ENCODE results near the gene EID2. TPM values are rescaled to one million over a fixed set of nuclear protein-coding genes. Genes with fewer than 3 reads are reported as not detected.

Gene EID2
- total RNA-seq, 1 donor: 14.4 TPM

DNA sequence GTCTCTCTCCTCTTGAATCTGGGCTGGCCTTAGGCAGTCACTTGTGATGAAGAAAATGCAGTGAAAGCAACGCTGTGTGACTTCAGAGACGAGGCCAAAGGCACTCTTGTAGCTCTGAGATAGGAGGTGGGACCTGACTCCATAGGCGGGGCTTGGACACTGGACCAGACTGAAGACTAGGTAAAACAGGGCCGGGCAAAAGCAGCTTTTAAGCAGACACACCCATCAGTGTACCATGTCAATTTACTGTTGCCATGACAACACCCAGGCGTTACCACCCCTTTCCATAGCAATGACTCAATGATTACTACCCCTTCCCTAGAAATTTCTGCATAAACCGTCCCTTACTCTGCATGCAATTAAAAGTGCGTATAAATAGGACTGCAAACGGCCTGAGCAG is 6.6 kb upstream of the EID2 start:
- Histone ChIP-seq H3K4me1 (ENCODE audit: insufficient read depth, low read length) (peaks cover 6% of the 10 kb centered on the region), H3K4me3 (ENCODE audit: low read length) (no peak overlapping the region), H3K27me3 (ENCODE audit: insufficient read depth, low read length) (no peaks in the 10 kb centered on the region), H3K9me3 (ENCODE audit: low read depth, low read length) (no peaks in the 10 kb centered on the region)

DNA sequence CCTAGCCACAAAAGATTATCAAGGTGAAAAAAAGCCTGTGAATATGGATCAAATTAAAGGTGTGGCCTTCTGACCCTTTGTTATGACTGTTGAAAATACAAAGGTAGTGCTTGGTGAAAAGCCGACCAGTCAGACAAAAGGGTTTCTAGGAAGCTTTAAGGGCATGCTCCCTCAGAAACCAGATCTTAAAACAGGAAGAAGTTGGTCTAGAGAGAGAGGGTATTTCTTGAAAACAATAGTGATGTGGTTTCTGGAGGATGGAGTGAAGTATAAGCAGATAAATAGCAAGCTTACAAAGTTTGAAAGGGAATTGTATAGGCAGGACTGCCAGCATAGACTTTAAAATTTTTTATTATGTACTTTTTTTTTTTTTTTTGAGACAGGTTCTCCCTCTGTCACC is 5.0 kb upstream of the EID2 start:
- Histone ChIP-seq H3K4me3 (ENCODE audit: low read length) (no peak overlapping the region), H3K27me3 (ENCODE audit: insufficient read depth, low read length) (no peaks in the 10 kb centered on the region), H3K4me1 (ENCODE audit: insufficient read depth, low read length) (peaks cover 4% of the 10 kb centered on the region), H3K9me3 (ENCODE audit: low read depth, low read length) (no peaks in the 10 kb centered on the region)

DNA sequence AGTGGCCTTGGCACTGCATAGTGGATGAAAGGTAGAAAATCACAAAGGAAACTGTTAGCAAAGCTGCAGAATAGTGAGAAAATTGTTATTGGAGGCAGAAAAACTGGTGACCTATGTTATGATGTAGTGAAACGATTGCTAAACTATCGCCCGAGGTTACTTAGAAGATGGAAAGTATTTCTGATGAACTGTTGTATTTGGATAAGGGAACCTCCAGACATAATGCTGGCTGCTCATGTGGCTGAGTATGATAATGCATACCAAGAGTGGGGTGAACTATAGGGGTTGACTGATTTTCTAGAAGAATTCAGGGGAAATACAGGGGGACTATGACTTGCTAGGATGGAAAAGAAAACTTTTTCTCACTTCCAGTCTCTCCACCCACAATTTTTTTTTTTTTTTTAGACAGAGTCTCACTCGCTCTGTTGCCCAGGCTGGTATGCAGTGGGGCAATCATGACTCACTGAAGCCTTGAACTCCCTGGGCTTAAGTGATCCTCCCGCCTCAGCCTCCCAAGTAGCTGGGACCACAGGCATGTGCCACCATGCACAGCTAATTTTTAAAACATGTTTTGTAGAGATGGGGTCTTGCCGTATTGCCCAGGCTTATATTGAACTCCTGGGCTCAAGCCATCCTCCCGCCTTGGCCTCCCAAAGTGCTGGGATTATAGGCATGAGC is 4.4 kb upstream of the EID2 start:
- no peaks in the 10 kb centered on the region for H3K9me3 ChIP-seq (ENCODE audit: low read depth, low read length)
- no peak overlapping the region for H3K4me3 ChIP-seq (ENCODE audit: low read length)
- H3K4me1 ChIP-seq (ENCODE audit: insufficient read depth, low read length): peaks cover 6% of the 10 kb centered on the region
- no peaks in the 10 kb centered on the region for H3K27me3 ChIP-seq (ENCODE audit: insufficient read depth, low read length)

DNA sequence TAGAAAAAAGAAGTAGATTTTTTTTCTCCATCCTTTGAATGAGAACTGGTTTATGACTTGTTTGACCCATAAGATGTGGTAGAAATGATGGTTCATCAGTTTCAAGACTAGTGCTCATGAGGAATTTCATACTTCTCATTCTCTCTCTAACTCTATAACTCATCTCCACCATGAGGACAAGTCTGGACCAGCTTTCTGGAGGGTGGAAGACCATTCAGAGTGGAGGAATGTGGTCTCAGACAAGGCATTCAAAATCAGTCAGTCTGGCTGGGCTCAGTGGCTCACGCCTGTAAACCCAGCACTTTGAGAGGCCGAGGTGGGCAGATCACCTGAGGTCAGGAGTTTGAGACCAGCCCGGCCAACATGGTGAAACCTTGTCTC is 3.5 kb upstream of the EID2 start:
- H3K4me3 ChIP-seq (ENCODE audit: low read length): no peak overlapping the region
- no peaks in the 10 kb centered on the region for H3K27me3 ChIP-seq (ENCODE audit: insufficient read depth, low read length)
- no peaks in the 10 kb centered on the region for H3K9me3 ChIP-seq (ENCODE audit: low read depth, low read length)
- peaks cover 12% of the 10 kb centered on the region for H3K4me1 ChIP-seq (ENCODE audit: insufficient read depth, low read length)

DNA sequence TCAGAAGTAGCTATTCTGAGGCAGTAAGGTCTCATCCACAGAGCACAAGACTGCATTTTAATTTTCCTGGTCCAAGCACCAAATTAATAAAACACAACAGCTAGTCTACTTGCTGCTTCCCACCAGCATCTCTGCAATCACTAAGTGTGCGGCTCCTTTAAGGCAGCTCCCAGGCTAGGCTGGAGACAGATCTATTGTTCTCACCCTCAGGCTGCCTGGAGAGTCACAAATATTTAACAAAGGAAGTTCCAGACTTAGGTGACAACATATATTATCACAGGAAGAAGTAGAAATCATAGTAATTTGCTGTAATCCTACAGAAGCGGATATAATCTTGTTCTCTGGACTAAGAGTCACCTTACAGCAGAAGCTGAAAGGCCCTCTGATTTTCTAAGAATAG is 2.2 kb upstream of the EID2 start:
- Histone ChIP-seq H3K4me3 (ENCODE audit: low read length) (no peak overlapping the region), H3K4me1 (ENCODE audit: insufficient read depth, low read length) (peaks cover 12% of the 10 kb centered on the region), H3K27me3 (ENCODE audit: insufficient read depth, low read length) (no peaks in the 10 kb centered on the region), H3K9me3 (ENCODE audit: low read depth, low read length) (no peaks in the 10 kb centered on the region)

DNA sequence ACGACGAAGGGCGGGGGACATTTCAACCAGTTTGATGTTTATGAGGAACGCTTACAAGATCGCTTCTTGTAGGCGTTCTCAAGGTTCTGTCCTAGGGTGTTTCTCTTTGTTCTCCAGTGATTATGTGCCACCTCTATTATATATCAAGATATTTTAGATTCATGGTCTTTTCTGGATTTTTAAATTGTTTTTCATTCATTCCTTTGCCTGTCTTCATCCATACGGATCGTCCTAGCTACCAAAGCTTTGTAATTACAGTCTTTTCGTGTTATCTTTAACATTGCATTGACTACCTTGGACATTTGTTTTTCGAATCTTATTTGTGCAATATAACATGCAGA is 342 bp upstream of the EID2 start:
- Histone ChIP-seq H3K4me3 (ENCODE audit: low read length) (peak overlapping the region; percentile 87), H3K4me1 (ENCODE audit: insufficient read depth, low read length) (peaks cover 12% of the 10 kb centered on the region), H3K27me3 (ENCODE audit: insufficient read depth, low read length) (no peaks in the 10 kb centered on the region), H3K9me3 (ENCODE audit: low read depth, low read length) (no peaks in the 10 kb centered on the region)

DNA sequence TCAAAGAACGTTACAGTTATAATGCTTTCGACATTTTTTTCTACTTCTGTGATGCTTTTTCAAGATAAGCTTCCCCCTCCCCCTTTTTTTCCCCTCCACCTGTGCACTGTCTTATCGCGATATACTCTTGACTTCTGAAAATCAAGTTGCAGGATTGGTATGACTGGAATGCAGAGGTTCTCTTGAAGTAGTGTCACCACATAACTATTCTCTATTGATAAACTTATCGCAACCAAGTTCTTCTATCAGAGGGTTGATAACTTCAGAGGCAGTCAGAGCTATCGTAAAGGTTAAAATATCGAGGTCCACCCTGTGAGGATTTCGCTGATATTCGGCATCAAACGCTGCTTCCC is 820 bp downstream of the EID2 start:
- Histone ChIP-seq H3K4me3 (ENCODE audit: low read length) (peak overlapping the region; percentile 87), H3K4me1 (ENCODE audit: insufficient read depth, low read length) (peaks cover 7% of the 10 kb centered on the region), H3K27me3 (ENCODE audit: insufficient read depth, low read length) (no peaks in the 10 kb centered on the region), H3K9me3 (ENCODE audit: low read depth, low read length) (no peaks in the 10 kb centered on the region)

DNA sequence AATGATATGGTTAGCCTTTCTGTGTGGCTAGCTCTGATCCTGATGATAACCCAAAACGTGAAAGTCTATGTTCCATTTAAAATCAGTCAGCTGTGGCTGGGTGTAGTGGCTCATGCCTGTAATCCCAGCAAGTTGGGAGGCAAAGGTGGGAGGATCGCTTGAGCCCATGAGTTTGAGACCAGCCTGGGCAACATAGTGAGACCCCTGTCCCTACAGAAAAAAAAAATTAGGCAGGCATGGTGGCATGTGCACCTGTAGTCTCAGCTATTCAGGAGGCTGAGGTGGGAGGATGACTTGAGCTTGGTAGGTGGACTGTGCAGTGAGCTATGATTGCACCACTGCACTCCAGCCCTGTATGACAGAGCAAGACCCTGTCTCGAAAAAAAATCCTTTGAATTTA is 6.2 kb downstream of the EID2 start:
- Histone ChIP-seq H3K4me1 (ENCODE audit: insufficient read depth, low read length) (peaks cover 19% of the 10 kb centered on the region), H3K9me3 (ENCODE audit: low read depth, low read length) (no peaks in the 10 kb centered on the region), H3K27me3 (ENCODE audit: insufficient read depth, low read length) (no peaks in the 10 kb centered on the region), H3K4me3 (ENCODE audit: low read length) (no peak overlapping the region)

DNA sequence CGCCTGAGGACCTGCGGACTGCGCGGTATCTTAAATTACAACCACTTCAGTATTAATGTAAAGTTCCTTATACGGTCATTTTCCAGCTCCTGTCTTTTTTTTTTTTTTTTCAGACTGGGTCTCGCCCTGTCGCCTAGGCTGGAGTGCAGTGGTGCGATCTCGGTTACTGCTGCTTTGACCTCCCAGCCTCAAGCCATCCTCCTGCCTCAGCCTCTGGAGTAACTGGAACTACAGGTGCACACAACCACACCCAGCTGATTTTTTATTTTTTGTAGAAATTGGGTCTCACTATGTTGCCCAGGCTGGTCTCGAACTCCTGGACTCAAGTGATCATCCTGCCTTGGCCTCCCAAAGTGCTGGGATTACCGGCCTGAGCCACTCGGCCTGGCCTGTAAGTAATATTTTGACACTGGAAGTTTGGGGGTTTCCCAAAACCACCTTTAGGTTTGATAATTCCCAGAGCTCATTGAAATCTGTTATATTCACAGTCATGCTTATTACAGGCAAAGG is 6.9 kb downstream of the EID2 start:
- peak overlapping the region; percentile 78 for H3K4me3 ChIP-seq (ENCODE audit: low read length)
- H3K4me1 ChIP-seq (ENCODE audit: insufficient read depth, low read length): peaks cover 19% of the 10 kb centered on the region
- no peaks in the 10 kb centered on the region for H3K9me3 ChIP-seq (ENCODE audit: low read depth, low read length)
- no peaks in the 10 kb centered on the region for H3K27me3 ChIP-seq (ENCODE audit: insufficient read depth, low read length)

DNA sequence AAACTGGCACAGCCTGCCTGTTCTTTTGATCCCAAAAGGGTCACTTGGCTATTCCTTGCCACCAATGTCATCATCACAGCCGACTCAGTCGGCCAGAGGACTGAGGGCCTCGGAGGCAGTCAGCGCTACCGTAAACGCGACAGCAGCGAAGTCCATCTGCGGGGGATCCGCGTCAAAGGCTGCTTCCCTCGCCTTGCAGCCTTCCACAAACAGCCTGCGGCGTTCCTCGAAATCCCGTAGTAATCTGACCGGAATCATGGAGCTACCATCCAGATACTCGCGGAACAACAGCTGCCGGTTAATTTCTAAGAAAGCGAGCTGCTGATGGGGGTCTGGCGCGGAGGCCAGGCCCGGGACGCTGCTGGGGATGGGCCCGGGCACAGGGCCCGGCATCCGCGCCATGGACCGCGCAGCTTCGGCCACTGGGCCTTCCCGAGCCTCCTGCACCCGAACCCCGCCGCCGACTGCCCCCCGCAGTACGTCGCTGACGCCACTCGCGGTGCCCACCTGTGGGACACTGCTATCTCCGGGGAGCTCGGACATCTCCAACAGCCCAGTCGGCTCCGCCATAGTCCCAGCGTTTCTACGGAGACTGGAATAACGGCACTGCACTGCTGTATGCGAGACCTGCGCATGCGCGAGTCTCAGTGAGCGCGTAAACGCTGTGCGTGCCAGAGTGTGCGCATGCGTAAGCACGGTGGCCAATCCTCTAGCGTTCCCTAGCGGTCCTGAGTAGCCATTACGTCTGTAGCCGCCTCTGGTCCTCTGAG is 7.5 kb downstream of the EID2 start, which contains the start of gene EID2B:
EID2B (minus strand) TSS at position 620 of the 770 bp plus-strand sequence; CDS start at position 570, 50 bp downstream.
- Histone ChIP-seq H3K4me1 (ENCODE audit: insufficient read depth, low read length) (peaks cover 19% of the 10 kb centered on the region), H3K27me3 (ENCODE audit: insufficient read depth, low read length) (no peaks in the 10 kb centered on the region), H3K4me3 (ENCODE audit: low read length) (peak within 1 kb of the TSS; percentile 78), H3K9me3 (ENCODE audit: low read depth, low read length) (no peaks in the 10 kb centered on the region)

DNA sequence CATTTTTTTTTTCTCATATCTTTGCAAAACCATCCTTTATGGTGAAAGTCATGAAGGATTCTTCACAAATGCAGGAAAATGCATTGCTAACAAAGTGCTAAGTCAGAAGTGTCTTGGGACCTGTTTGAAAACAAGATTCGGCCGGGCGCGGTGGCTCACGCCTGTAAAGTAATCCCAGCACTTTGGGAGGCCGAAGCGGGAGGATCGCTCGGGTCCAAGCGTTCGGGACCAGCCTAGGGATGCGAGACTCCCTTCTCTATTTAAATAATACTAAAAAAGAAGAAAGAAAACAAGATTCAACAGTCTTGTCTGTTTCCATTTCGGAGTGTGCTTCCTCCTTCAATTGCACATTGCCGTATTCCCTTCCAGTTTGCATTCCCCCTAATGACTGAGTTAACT is 8.1 kb downstream of the EID2 start:
- Histone ChIP-seq H3K4me1 (ENCODE audit: insufficient read depth, low read length) (peaks cover 19% of the 10 kb centered on the region), H3K4me3 (ENCODE audit: low read length) (peak overlapping the region; percentile 78), H3K9me3 (ENCODE audit: low read depth, low read length) (no peaks in the 10 kb centered on the region)

DNA sequence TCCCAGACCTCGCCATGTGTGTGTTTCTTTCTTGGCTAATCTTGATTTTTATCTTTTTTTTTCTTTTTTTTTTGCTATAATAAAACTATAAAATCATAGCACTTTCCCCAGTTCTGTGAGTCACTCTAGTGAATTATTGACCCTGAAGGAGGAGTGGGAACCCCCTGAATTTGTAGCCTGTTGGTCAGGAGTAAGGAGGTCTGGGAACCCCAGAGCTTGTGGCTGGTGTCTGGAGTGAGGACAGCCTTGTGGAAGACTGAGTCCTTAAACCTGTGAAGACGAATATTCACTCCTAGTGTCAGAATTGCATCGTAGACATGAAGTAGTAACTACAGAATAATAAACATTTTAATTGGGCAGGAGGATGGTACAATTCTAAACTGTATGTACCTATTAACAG is 14.8 kb downstream of the EID2 start:
- Histone ChIP-seq H3K9me3 (ENCODE audit: low read depth, low read length) (no peaks in the 10 kb centered on the region), H3K4me1 (ENCODE audit: insufficient read depth, low read length) (no peaks in the 10 kb centered on the region), H3K4me3 (ENCODE audit: low read length) (no peak overlapping the region), H3K27me3 (ENCODE audit: insufficient read depth, low read length) (no peaks in the 10 kb centered on the region)

More for the DNA sequence above, 8.1 kb downstream of the EID2 start:
- H3K27me3 ChIP-seq (ENCODE audit: insufficient read depth, low read length): no peaks in the 10 kb centered on the region

DNA sequence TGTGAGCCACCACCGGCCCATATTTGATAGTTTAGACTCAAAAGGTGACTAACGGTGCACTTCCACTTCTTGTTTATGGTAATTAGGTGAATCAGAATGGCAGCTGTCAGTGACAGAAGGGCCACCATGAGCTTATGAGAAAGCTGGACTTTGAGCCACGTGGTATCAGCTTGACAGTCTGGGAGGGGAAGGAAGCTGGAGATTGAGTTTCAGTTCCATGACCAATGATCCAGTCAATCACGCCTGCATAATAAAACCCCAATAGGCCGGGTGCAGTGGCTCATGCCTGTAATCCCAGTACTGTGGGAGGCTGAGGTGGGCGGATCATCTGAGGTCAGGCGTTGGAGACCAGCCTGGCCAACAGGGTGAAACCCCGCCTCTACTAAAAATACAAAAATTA is 15.5 kb downstream of the EID2 start:
- H3K27me3 ChIP-seq (ENCODE audit: insufficient read depth, low read length): no peaks in the 10 kb centered on the region
- H3K9me3 ChIP-seq (ENCODE audit: low read depth, low read length): no peaks in the 10 kb centered on the region
- no peaks in the 10 kb centered on the region for H3K4me1 ChIP-seq (ENCODE audit: insufficient read depth, low read length)
- H3K4me3 ChIP-seq (ENCODE audit: low read length): no peak overlapping the region

DNA sequence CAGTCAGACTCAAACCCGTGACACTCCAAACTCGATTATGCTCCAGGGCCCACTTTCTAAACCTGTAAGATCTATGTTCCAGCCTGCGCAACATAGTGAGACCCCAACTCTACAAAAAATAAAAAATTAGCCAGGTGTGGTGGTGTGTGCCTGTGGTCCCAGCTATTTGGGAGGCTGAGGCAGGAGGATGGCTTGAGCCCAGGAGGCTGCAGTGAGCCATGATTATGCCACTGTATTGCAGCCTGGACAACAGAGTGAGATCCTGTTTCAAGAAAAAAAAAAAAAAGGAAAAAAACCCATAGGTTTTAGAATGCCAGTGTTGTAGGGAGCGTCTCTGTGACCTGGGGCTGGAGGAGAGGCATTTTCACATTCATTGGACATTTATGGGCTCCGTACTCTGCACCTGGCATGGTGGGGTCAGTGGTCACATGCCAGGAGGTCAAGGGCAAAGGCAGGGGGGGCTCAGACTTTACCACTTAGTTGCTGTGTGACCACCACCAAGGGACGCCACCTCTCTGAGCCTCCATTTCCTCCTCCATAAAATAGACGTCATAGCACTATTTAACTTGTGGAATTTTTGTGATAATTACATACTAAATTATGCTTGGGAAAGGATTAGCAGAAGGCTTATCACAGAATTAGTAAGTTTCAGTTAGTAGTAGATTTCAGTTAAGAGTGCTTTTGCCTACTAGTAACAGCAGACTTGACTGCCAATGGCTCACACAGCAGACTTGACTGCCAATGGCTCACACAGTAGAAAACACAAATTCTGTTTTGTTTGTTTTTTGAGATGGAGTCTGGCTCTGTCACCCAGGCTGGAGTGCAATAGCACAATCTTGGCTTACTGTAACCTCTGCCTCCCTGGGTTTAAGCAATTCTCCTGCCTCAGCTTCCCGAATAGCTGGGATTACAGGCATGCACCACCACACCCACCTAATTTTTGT is 19.1 kb downstream of the EID2 start:
- Histone ChIP-seq H3K9me3 (ENCODE audit: low read depth, low read length) (no peaks in the 10 kb centered on the region), H3K27me3 (ENCODE audit: insufficient read depth, low read length) (peaks cover 11% of the 10 kb centered on the region), H3K4me3 (ENCODE audit: low read length) (no peak overlapping the region), H3K4me1 (ENCODE audit: insufficient read depth, low read length) (peaks cover 4% of the 10 kb centered on the region)

DNA sequence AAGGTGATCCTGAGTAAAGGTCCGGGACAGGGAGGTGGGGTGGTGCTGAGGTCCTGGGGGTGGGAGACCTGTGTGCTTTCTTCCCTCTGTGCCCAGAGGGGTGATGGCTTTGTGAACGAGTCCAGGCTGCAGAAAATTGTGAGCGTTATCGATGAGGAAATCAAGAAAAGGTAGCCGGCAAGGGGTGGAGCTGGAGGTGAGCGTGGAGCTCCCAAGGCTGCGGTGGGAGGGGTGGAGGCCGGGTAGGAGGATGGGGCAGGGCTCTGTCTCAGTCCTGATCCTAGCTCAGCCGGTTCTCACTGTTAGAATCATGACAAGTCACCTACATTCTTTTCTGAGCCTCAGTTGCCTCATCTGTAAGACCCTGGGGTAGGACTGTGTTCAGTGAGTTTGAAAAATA is 21.0 kb downstream of the EID2 start:
- H3K9me3 ChIP-seq (ENCODE audit: low read depth, low read length): no peaks in the 10 kb centered on the region
- no peak overlapping the region for H3K4me3 ChIP-seq (ENCODE audit: low read length)

More for the DNA sequence above, 21.0 kb downstream of the EID2 start:
- H3K27me3 ChIP-seq (ENCODE audit: insufficient read depth, low read length): peaks cover 29% of the 10 kb centered on the region
- H3K4me1 ChIP-seq (ENCODE audit: insufficient read depth, low read length): peaks cover 14% of the 10 kb centered on the region

All from mononuclear cell (primary cell).